GM23338 (cell line): Measurements from ENCODE around the gene ZNRD2.

Experiments used
- NANOG ChIP-seq: IDR thresholded peaks from 2 replicates; pipeline ENCODE4 v1.6.1; 2016; ENCODE audit warnings: antibody characterized with exemption, borderline replicate concordance
- TF ChIP-seq, protein P1 (sequence below), 2 experiments: fragments of 200-600 bp in 1 of 2; sonication (generic) in 1 of 2; conservative IDR thresholded peaks; 2 replicates each; pipeline versions ENCODE4 v1.5.1 to v1.6.1; 2016 to 2017; ENCODE audit warnings: antibody characterized with exemption in 2 of 2, low read depth in 2 of 2, mild to moderate bottlenecking in 2 of 2, moderate library complexity in 1 of 2

DNA sequence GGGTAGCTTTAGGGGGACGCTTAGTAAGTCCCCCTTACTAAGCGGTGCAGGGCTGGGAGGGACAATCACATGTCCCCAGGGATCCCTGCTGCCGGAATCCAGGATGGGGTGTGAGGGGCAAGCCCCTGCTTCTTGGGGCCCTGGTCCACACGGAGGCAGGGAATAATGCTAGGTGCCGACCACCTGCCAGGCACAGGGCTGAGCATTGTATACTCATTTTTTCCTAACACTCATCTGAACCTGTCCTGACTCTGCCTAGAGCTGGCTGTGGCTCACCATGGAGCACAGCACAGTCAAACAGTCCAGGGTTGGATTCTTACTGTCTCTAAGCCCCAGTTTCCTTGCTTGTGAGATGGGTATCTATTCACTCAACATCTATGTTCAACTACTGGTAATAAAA, 10.7 kb upstream of the ZNRD2 start:
- no peak for TF ChIP-seq NANOG
- TF ChIP-seq, protein P1, sequence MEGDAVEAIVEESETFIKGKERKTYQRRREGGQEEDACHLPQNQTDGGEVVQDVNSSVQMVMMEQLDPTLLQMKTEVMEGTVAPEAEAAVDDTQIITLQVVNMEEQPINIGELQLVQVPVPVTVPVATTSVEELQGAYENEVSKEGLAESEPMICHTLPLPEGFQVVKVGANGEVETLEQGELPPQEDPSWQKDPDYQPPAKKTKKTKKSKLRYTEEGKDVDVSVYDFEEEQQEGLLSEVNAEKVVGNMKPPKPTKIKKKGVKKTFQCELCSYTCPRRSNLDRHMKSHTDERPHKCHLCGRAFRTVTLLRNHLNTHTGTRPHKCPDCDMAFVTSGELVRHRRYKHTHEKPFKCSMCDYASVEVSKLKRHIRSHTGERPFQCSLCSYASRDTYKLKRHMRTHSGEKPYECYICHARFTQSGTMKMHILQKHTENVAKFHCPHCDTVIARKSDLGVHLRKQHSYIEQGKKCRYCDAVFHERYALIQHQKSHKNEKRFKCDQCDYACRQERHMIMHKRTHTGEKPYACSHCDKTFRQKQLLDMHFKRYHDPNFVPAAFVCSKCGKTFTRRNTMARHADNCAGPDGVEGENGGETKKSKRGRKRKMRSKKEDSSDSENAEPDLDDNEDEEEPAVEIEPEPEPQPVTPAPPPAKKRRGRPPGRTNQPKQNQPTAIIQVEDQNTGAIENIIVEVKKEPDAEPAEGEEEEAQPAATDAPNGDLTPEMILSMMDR (conservative IDR thresholded peaks at IDR 0.05; ENCODE audit: low read depth in 2 of 2): no peak
